Neural progenitor cell (in vitro differentiated cells): ENCODE results near the gene TRMT6.

Experiments used
- EZH2 ChIP-seq: fragments of 200-600 bp; sonication (generic); IDR thresholded peaks from 2 replicates; pipeline ENCODE4 v1.6.1; 2017; ENCODE audit warnings: antibody characterized with exemption, mild to moderate bottlenecking, moderate library complexity
- TF ChIP-seq, protein P1 (sequence below): fragments of 200-600 bp; sonication (generic); IDR thresholded peaks from 2 replicates; pipeline ENCODE4 v1.5.1; 2017; ENCODE audit warnings: antibody characterized with exemption, mild to moderate bottlenecking

DNA sequence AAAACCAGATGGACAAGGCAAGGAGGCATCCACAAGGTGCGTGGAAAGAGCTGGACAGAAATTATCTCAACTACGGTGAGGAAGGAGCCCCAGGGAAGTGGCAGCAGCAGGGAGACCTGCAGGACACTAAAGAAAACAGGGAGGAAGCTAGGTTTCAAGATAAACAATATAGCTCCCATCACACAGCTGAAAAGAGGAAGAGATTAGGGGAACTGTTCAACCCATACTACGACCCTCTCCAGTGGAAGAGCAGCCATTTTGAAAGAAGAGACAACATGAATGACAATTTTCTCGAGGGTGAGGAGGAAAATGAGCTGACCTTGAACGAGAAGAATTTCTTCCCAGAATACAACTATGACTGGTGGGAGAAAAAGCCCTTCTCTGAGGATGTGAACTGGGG is 26.8 kb downstream of the TRMT6 start:
- TF ChIP-seq, protein P1, sequence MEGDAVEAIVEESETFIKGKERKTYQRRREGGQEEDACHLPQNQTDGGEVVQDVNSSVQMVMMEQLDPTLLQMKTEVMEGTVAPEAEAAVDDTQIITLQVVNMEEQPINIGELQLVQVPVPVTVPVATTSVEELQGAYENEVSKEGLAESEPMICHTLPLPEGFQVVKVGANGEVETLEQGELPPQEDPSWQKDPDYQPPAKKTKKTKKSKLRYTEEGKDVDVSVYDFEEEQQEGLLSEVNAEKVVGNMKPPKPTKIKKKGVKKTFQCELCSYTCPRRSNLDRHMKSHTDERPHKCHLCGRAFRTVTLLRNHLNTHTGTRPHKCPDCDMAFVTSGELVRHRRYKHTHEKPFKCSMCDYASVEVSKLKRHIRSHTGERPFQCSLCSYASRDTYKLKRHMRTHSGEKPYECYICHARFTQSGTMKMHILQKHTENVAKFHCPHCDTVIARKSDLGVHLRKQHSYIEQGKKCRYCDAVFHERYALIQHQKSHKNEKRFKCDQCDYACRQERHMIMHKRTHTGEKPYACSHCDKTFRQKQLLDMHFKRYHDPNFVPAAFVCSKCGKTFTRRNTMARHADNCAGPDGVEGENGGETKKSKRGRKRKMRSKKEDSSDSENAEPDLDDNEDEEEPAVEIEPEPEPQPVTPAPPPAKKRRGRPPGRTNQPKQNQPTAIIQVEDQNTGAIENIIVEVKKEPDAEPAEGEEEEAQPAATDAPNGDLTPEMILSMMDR: no peak
- no peak for TF ChIP-seq EZH2
